Neural progenitor cell (in vitro differentiated cells): Measurements from ENCODE around the gene GALP.

Source experiments
- EZH2phosphoT487 ChIP-seq: fragments of 200-600 bp; sonication (generic); IDR thresholded peaks from 2 replicates; pipeline ENCODE4 v1.6.1; 2017; ENCODE audit warnings: antibody characterized with exemption
- TF ChIP-seq, protein P1 (sequence below): fragments of 200-600 bp; sonication (generic); IDR thresholded peaks from 2 replicates; pipeline ENCODE4 v1.5.1; 2017; ENCODE audit warnings: antibody characterized with exemption, mild to moderate bottlenecking

DNA sequence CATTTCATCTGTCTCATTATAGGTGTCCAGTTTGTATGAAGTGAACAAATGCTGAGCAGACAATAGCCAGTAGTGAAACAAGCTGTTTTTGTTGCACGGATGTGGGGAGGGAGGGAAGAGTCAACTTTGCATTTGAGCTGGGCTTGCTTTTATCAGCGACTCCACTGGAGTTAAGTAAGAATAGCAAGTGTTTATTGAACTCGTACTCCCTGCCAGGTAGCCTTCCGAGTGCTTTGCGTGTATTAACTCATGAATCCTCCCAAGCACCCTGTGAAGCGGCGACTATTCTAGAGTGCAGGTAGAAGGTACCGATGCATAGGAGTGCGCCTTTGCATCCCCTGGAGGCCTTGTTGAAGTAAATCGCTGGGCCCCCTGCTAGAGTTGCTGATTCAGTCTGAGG, 39.4 kb upstream of the GALP start:
- TF ChIP-seq, protein P1, sequence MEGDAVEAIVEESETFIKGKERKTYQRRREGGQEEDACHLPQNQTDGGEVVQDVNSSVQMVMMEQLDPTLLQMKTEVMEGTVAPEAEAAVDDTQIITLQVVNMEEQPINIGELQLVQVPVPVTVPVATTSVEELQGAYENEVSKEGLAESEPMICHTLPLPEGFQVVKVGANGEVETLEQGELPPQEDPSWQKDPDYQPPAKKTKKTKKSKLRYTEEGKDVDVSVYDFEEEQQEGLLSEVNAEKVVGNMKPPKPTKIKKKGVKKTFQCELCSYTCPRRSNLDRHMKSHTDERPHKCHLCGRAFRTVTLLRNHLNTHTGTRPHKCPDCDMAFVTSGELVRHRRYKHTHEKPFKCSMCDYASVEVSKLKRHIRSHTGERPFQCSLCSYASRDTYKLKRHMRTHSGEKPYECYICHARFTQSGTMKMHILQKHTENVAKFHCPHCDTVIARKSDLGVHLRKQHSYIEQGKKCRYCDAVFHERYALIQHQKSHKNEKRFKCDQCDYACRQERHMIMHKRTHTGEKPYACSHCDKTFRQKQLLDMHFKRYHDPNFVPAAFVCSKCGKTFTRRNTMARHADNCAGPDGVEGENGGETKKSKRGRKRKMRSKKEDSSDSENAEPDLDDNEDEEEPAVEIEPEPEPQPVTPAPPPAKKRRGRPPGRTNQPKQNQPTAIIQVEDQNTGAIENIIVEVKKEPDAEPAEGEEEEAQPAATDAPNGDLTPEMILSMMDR: no peak
- TF ChIP-seq EZH2phosphoT487: no peak
